ENCODE measurements around the gene JPH3. TPM values are rescaled to one million over a fixed set of nuclear protein-coding genes. Genes with fewer than 3 reads are reported as not detected.
A peak's percentile ranks its signal among the peaks of the same experiment; 100 is the strongest.
"Not testable (repeated sequence)": the region's sequence is repeated elsewhere in the genome, so short reads cannot be mapped to it uniquely, and the experiment has no call there.

The JPH3 gene
- total and polyA plus RNA-seq, 4 experiments from 2014 or later: 0.09 TPM; not detected in 3

GRCh38 chr16:87725596-87726235, 123.4 kb downstream of the JPH3 start:
- Histone ChIP-seq H3K27me3 (ENCODE audit: insufficient read depth, low read length) (no peaks in the 10 kb centered on the region), H3K27ac (ENCODE audit: low read depth, low read length) (no peak overlapping the region), H3K4me1 (ENCODE audit: insufficient read depth, low read length) (peaks cover 3% of the 10 kb centered on the region), H3K9me3 (ENCODE audit: control insufficient read depth in 1 of 2, low read length in 2 of 2) (no peaks in the 10 kb centered on the region), H3K4me3 (ENCODE audit: low read length in 2 of 2) (no peak overlapping the region), H3K36me3 (ENCODE audit: insufficient read depth, low read length) (peaks cover 46% of the 10 kb centered on the region)
- Mint-ChIP-seq H3K36me3 (peaks cover 32 to 66% of the 10 kb centered on the region in 2 donors), H3K9me3 (no peaks in the 10 kb centered on the region), H3K4me3 (no peak overlapping the region), H3K27me3 (no peaks in the 10 kb centered on the region), H3K4me1 (peaks cover 3 to 11% (median 7%) of the 10 kb centered on the region in 4 donors), H3K27ac (peak overlapping the region in 2 of 7 donors; percentile 24 to 36)
- ChIA-PET POLR2A (ENCODE audit: partially characterized antibody) (no interaction called here), CTCF (ENCODE audit: partially characterized antibody) (no interaction called here)
- intact Hi-C loops (cut with micrococcal nuclease): no loop called here
- no peak for DNase-seq

DNA sequence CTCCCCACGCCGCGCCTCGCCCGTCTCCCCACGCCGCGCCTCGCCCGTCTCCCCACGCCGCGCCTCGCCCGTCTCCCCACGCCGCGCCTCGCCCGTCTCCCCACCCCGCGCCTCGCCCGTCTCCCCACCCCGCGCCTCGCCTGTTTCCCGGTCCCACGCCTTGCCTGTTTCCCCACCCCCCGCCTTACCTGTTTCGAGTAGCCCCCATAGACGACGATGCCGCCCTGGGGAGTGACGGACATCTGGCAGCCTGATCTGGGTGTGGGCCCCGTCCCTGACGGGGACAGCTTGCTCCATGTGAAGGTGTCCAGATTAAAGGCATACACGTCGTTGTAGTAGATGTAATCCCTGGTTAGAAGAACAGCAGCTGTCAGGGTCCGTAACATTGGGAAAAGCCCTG, 124.3 kb downstream of the JPH3 start:
- DNase-seq; H3K27me3 Mint-ChIP-seq; H3K4me3 ChIP-seq (ENCODE audit: low read length in 2 of 2); H3K4me3 Mint-ChIP-seq; H3K9me3 ChIP-seq (ENCODE audit: control insufficient read depth in 1 of 2, low read length in 2 of 2); H3K27ac ChIP-seq (ENCODE audit: low read depth, low read length); H3K27me3 ChIP-seq (ENCODE audit: insufficient read depth, low read length); intact Hi-C loops (cut with micrococcal nuclease); H3K9me3 Mint-ChIP-seq; H3K27ac Mint-ChIP-seq; H3K4me1 ChIP-seq (ENCODE audit: insufficient read depth, low read length); POLR2A ChIA-PET (ENCODE audit: partially characterized antibody); CTCF ChIA-PET (ENCODE audit: partially characterized antibody): not testable (repeated sequence)
- peaks cover 49% of the 10 kb centered on the region for H3K36me3 ChIP-seq (ENCODE audit: insufficient read depth, low read length)
- peaks cover 3 to 11% (median 10%) of the 10 kb centered on the region in 4 donors for H3K4me1 Mint-ChIP-seq
- H3K36me3 Mint-ChIP-seq: peaks cover 35 to 71% of the 10 kb centered on the region in 2 donors

GRCh38 chr16:87727346-87727745, 125.0 kb downstream of the JPH3 start:
- H3K9me3 Mint-ChIP-seq: peaks cover 0 to 2% (median 0%) of the 10 kb centered on the region in 8 donors
- peaks cover 45% of the 10 kb centered on the region for H3K36me3 ChIP-seq (ENCODE audit: insufficient read depth, low read length)
- no peaks in the 10 kb centered on the region for H3K27me3 Mint-ChIP-seq
- POLR2A ChIA-PET (ENCODE audit: partially characterized antibody): no interaction called here
- H3K27ac Mint-ChIP-seq: no peak overlapping the region
- H3K4me1 Mint-ChIP-seq: peaks cover 4 to 10% (median 9%) of the 10 kb centered on the region in 4 donors
- H3K36me3 Mint-ChIP-seq: peaks cover 29 to 65% of the 10 kb centered on the region in 2 donors
- H3K27ac ChIP-seq (ENCODE audit: low read depth, low read length): no peak overlapping the region
- H3K9me3 ChIP-seq (ENCODE audit: control insufficient read depth in 1 of 2, low read length in 2 of 2): no peaks in the 10 kb centered on the region
- intact Hi-C loops (cut with micrococcal nuclease): no loop called here
- no peak for DNase-seq
- peaks cover 3% of the 10 kb centered on the region for H3K4me1 ChIP-seq (ENCODE audit: insufficient read depth, low read length)
- CTCF ChIA-PET (ENCODE audit: partially characterized antibody): no interaction called here
- no peak overlapping the region for H3K4me3 ChIP-seq (ENCODE audit: low read length in 2 of 2)
- H3K27me3 ChIP-seq (ENCODE audit: insufficient read depth, low read length): no peaks in the 10 kb centered on the region
- H3K4me3 Mint-ChIP-seq: no peak overlapping the region

DNA sequence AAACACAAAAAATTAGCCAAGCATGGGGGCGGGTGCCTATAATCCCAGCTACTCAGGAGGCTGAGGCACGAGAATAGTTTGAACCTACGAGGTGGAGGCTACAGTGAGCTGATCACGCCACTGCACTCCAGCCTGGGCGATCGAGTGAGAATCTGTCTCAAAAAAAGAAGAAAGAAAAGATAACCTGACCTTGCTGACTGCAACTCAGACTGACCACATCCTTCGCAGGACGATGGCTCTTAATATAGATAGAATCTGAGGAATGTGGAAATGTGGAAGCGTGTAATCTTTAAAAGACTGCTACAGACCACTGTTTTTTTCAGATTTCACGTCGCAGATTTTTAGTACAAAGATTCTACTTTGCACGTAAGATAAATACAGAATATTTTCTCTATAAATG, 125.7 kb downstream of the JPH3 start:
- Histone ChIP-seq H3K4me1 (ENCODE audit: insufficient read depth, low read length) (peaks cover 5% of the 10 kb centered on the region), H3K27me3 (ENCODE audit: insufficient read depth, low read length) (no peaks in the 10 kb centered on the region), H3K9me3 (ENCODE audit: control insufficient read depth in 1 of 2, low read length in 2 of 2) (no peaks in the 10 kb centered on the region), H3K36me3 (ENCODE audit: insufficient read depth, low read length) (peaks cover 38% of the 10 kb centered on the region), H3K27ac (ENCODE audit: low read depth, low read length) (no peak overlapping the region), H3K4me3 (ENCODE audit: low read length in 2 of 2) (no peak overlapping the region)
- Mint-ChIP-seq H3K27ac (no peak overlapping the region), H3K27me3 (no peaks in the 10 kb centered on the region), H3K4me3 (no peak overlapping the region), H3K9me3 (peaks cover 0 to 2% (median 0%) of the 10 kb centered on the region in 8 donors), H3K36me3 (peaks cover 25 to 62% of the 10 kb centered on the region in 2 donors), H3K4me1 (peaks cover 7 to 10% (median 8%) of the 10 kb centered on the region in 4 donors)
- no peak for DNase-seq
- ChIA-PET CTCF (ENCODE audit: partially characterized antibody) (no interaction called here), POLR2A (ENCODE audit: partially characterized antibody) (no interaction called here)
- intact Hi-C loops (cut with micrococcal nuclease): no loop called here

DNA sequence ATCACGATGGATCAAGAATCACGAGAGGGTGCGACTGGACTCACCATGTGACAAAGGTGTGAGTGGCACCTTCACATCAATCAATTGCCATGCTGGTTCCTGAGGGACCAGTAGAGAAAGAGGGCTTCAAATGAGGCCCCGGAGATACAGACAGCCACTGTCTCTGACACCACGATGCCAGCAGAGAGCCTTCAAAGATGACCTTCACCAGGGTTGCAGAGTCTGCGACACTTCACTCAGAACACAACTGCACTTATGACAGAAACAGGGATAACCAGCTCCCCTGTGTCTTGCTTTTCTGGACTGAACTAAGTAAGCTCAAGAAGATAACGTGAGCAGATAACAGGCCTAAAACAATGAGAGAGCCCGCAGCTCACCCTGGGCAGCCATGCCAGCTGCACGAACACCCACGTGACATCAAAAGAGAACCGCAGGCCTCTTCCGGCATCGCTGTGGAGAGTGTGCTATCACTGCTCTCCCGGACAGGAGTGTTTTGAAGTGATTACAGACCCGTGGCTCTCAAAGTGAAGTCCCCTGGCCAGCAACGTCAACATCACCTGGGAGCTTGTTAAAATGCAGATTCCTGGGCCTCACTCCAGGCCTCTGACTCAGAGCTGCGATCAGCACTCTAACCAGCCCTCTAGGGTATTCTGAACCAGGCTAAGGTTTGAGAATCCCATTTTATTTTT, 127.1 kb downstream of the JPH3 start:
- Histone ChIP-seq H3K4me1 (ENCODE audit: insufficient read depth, low read length) (peaks cover 14% of the 10 kb centered on the region), H3K27me3 (ENCODE audit: insufficient read depth, low read length) (no peaks in the 10 kb centered on the region), H3K9me3 (ENCODE audit: control insufficient read depth in 1 of 2, low read length in 2 of 2) (no peaks in the 10 kb centered on the region), H3K36me3 (ENCODE audit: insufficient read depth, low read length) (peaks cover 34% of the 10 kb centered on the region), H3K4me3 (ENCODE audit: low read length in 2 of 2) (no peak overlapping the region), H3K27ac (ENCODE audit: low read depth, low read length) (no peak overlapping the region)
- H3K9me3 Mint-ChIP-seq: peaks cover 0 to 2% (median 0%) of the 10 kb centered on the region in 8 donors
- no peak overlapping the region for H3K4me3 Mint-ChIP-seq
- intact Hi-C loops (cut with micrococcal nuclease): no loop called here
- peak in 1 of 5 donors; percentile 5 for DNase-seq
- ChIA-PET POLR2A (ENCODE audit: partially characterized antibody) (no interaction called here), CTCF (ENCODE audit: partially characterized antibody) (no interaction called here)
- peaks cover 12 to 16% (median 13%) of the 10 kb centered on the region in 4 donors for H3K4me1 Mint-ChIP-seq
- peak overlapping the region in 4 of 7 donors; percentile 38 to 70 (median 54) for H3K27ac Mint-ChIP-seq
- H3K27me3 Mint-ChIP-seq: no peaks in the 10 kb centered on the region
- peaks cover 22 to 58% of the 10 kb centered on the region in 2 donors for H3K36me3 Mint-ChIP-seq

- Mint-ChIP-seq H3K4me1 (peaks cover 12 to 19% (median 16%) of the 10 kb centered on the region in 4 donors), H3K27ac (no peak overlapping the region), H3K4me3 (no peak overlapping the region), H3K27me3 (no peaks in the 10 kb centered on the region), H3K9me3 (peaks cover 0 to 2% (median 0%) of the 10 kb centered on the region in 8 donors), H3K36me3 (peaks cover 23 to 63% of the 10 kb centered on the region in 2 donors)
- Histone ChIP-seq H3K27me3 (ENCODE audit: insufficient read depth, low read length) (no peaks in the 10 kb centered on the region), H3K4me1 (ENCODE audit: insufficient read depth, low read length) (peaks cover 14% of the 10 kb centered on the region), H3K27ac (ENCODE audit: low read depth, low read length) (no peak overlapping the region), H3K36me3 (ENCODE audit: insufficient read depth, low read length) (peaks cover 32% of the 10 kb centered on the region), H3K4me3 (ENCODE audit: low read length in 2 of 2) (no peak overlapping the region), H3K9me3 (ENCODE audit: control insufficient read depth in 1 of 2, low read length in 2 of 2) (no peaks in the 10 kb centered on the region)
- ChIA-PET POLR2A (ENCODE audit: partially characterized antibody) (interaction anchor here (0.7 kb wide), 1 partner anchor 148 kb away, joined by 5 read pairs; no protein-coding TSS in a partner anchor), CTCF (ENCODE audit: partially characterized antibody) (no interaction called here)
- intact Hi-C loops (cut with micrococcal nuclease): no loop called here
- no peak for DNase-seq
Observed at GRCh38 chr16:87731607-87732006, 129.3 kb downstream of the JPH3 start.

GRCh38 chr16:87733190-87733589, 130.9 kb downstream of the JPH3 start:
- peaks cover 30% of the 10 kb centered on the region for H3K36me3 ChIP-seq (ENCODE audit: insufficient read depth, low read length)
- peaks cover 14% of the 10 kb centered on the region for H3K4me1 ChIP-seq (ENCODE audit: insufficient read depth, low read length)
- H3K9me3 Mint-ChIP-seq: peaks cover 0 to 2% (median 0%) of the 10 kb centered on the region in 8 donors
- H3K36me3 Mint-ChIP-seq: peaks cover 15 to 50% of the 10 kb centered on the region in 2 donors
- ChIA-PET POLR2A (ENCODE audit: partially characterized antibody) (interaction anchor here (0.6 kb wide), 1 partner anchor 24 kb away, joined by 4 read pairs; no protein-coding TSS in a partner anchor), CTCF (ENCODE audit: partially characterized antibody) (no interaction called here)
- H3K4me1 Mint-ChIP-seq: peaks cover 12 to 17% (median 14%) of the 10 kb centered on the region in 4 donors
- no peak for DNase-seq
- no peak overlapping the region for H3K4me3 ChIP-seq (ENCODE audit: low read length in 2 of 2)
- H3K27me3 Mint-ChIP-seq: no peaks in the 10 kb centered on the region
- H3K9me3 ChIP-seq (ENCODE audit: control insufficient read depth in 1 of 2, low read length in 2 of 2): no peaks in the 10 kb centered on the region
- no peaks in the 10 kb centered on the region for H3K27me3 ChIP-seq (ENCODE audit: insufficient read depth, low read length)
- H3K27ac Mint-ChIP-seq: peak overlapping the region in 5 of 7 donors; percentile 48 to 90 (median 72)
- H3K27ac ChIP-seq (ENCODE audit: low read depth, low read length): no peak overlapping the region
- peak overlapping the region in 5 of 8 donors; percentile 12 to 48 (median 18) for H3K4me3 Mint-ChIP-seq
- intact Hi-C loops (cut with micrococcal nuclease): no loop called here
